ENCODE results near the gene NKX1-1.

GRCh38 chr4:1365271-1366178 lies 40.7 kb downstream of the NKX1-1 start:
- TF ChIP-seq CTCF (IDR thresholded peaks at IDR 0.05): no peak
- no peak for TF ChIP-seq POLR2A (IDR thresholded peaks at IDR 0.05)
